Endodermal cell (in vitro differentiated cells): ENCODE results near the gene C11orf21. TPM values are rescaled to one million over a fixed set of nuclear protein-coding genes. Genes with fewer than 3 reads are reported as not detected.
A peak's percentile ranks its signal among the peaks of the same experiment; 100 is the strongest.

Experiments
- DNase-seq: peaks from one replicate; pipeline ENCODE4 v3.0.0-alpha.2; 2017
- H3K27ac ChIP-seq: 2 replicates; pipeline ENCODE4 v1.5.1; 2013; ENCODE audit warnings: mild to moderate bottlenecking, low read depth, low read length, moderate library complexity
- H3K27me3 ChIP-seq: 2 replicates; pipeline ENCODE4 v1.6.1; 2013; ENCODE audit warnings: mild to moderate bottlenecking, low read length, moderate library complexity; ENCODE audit not compliant: insufficient read depth, control insufficient read depth, poor library complexity, severe bottlenecking
- H3K36me3 ChIP-seq: 2 replicates; pipeline ENCODE4 v1.7.0; 2013; ENCODE audit warnings: mild to moderate bottlenecking, low read length, moderate library complexity; ENCODE audit not compliant: control insufficient read depth, insufficient read depth
- H3K4me1 ChIP-seq: one replicate; pipeline ENCODE4 v1.7.0; 2013; ENCODE audit warnings: low read length; ENCODE audit not compliant: control insufficient read depth, insufficient read depth
- H3K4me3 ChIP-seq: 2 replicates; pipeline ENCODE4 v1.5.1; 2013; ENCODE audit warnings: mild to moderate bottlenecking, low read length, moderate library complexity
- H3K9ac ChIP-seq: 2 replicates; pipeline ENCODE4 v1.6.1; 2013; ENCODE audit warnings: mild to moderate bottlenecking, low read length, moderate library complexity; ENCODE audit not compliant: poor library complexity, severe bottlenecking; ENCODE audit errors: extremely low read depth
- H3K9me3 ChIP-seq: 2 replicates; pipeline ENCODE4 v1.6.1; 2013; ENCODE audit warnings: mild to moderate bottlenecking, low read length, moderate library complexity; ENCODE audit not compliant: control insufficient read depth
- H3K27ac Mint-ChIP-seq: 2 replicates; pipeline ENCODE4 v1.8.0; 2020; ENCODE audit warnings: mixed read lengths
- H3K27me3 Mint-ChIP-seq: 2 replicates; pipeline ENCODE4 v1.8.0; 2021; ENCODE audit warnings: mild to moderate bottlenecking, mixed read lengths; ENCODE audit not compliant: insufficient read depth
- H3K36me3 Mint-ChIP-seq: 2 replicates; pipeline ENCODE4 v1.8.0; 2020; ENCODE audit warnings: low read depth, mixed read lengths
- H3K4me1 Mint-ChIP-seq: 2 replicates; pipeline ENCODE4 v1.8.0; 2020; ENCODE audit warnings: mixed read lengths
- H3K4me3 Mint-ChIP-seq: 2 replicates; pipeline ENCODE4 v1.8.0; 2020; ENCODE audit warnings: mild to moderate bottlenecking, moderate library complexity, mixed read lengths
- H3K9me3 Mint-ChIP-seq: 2 replicates; pipeline ENCODE4 v1.8.0; 2020; ENCODE audit warnings: mild to moderate bottlenecking, mixed read lengths
- WGBS, 2 experiments: methylation state at CpG; one replicate each; pipeline versions ENCODE4 v1.1.5 to v1.1.7; 2013; ENCODE audit warnings: missing lambda C conversion rate in 2 of 2, mixed read lengths in 1 of 2; ENCODE audit not compliant: insufficient coverage in 1 of 2, insufficient read length in 1 of 2; 5-methylcytosine and 5-hydroxymethylcytosine counted together
- total RNA-seq, 2 donors: library from RNA; stranded (reverse); fragmentation: NEBNext Ultra II Directional in 1 of 2; extraction: Animal tissue kit (Norgen Biotek cat#: 25700) in 1 of 2; gene quantifications; 2 replicates in 1 of 2; 3 replicates in 1 of 2; pipeline ENCODE4 v1.2.1, GENCODE V29; 2021
- TF ChIP-seq, protein P1 (sequence below): fragments of 200-600 bp; sonication (generic); conservative IDR thresholded peaks from 2 replicates; pipeline ENCODE4 v1.5.0; 2021; ENCODE audit warnings: antibody characterized with exemption, mild to moderate bottlenecking

The C11orf21 gene
- total RNA-seq, 2 donors from 2014 or later = 0.20 TPM; not detected in 1

DNA sequence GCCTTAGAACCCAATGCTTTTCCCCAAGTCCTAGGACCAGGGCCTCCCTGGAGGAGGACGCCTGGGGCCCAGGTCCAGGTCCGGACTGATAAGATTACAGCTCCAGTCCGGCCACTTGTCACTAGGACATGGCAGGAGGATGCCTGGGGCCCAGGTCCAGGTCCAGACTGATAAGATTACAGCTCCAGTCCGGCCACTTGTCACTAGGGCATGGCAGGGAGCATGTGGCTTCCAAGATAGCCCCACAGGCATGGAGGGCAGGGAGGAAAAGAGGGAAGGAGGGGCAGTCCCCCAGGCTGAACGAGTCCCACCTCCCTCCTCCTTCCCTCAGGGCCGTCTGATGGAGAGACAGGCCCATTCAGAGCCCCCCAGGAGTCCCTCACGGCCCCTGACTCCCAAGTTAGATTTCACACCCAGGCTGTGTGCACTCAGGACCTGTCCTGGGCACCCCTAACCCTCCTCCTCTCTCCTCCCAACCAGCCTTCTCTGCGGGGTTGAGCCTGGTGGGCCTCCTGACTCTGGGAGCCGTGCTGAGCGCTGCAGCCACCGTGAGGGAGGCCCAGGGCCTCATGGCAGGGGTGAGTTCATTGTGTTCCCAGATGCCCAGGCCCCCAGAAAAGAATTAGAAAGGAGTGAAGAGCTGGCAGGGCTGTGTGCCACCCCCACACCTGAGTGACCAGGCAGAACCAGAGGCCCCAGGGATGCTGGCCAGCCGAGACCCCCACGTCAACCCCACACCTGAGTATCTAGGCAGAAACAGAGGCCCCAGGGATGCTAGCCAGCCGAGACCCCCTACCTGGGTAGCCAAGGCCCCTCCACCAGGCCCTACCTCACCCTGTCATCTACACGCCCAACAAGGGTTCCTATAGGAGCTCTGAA is 2.1 kb upstream of the C11orf21 start:
- Histone ChIP-seq H3K4me1 (no peaks in the 10 kb centered on the region), H3K36me3 (no peaks in the 10 kb centered on the region), H3K27me3 (no peaks in the 10 kb centered on the region), H3K9ac (no peak overlapping the region), H3K27ac (no peak overlapping the region), H3K4me3 (no peak overlapping the region), H3K9me3 (no peaks in the 10 kb centered on the region)
- Mint-ChIP-seq H3K4me1 (no peaks in the 10 kb centered on the region), H3K27ac (no peak overlapping the region), H3K4me3 (no peak overlapping the region), H3K9me3 (no peaks in the 10 kb centered on the region), H3K36me3 (no peaks in the 10 kb centered on the region), H3K27me3 (no peaks in the 10 kb centered on the region)
- DNase-seq = no peak
- WGBS, 2 experiments = 87% methylated on average over 6 to 15 of the region's 15 CpGs
- TF ChIP-seq, protein P1, sequence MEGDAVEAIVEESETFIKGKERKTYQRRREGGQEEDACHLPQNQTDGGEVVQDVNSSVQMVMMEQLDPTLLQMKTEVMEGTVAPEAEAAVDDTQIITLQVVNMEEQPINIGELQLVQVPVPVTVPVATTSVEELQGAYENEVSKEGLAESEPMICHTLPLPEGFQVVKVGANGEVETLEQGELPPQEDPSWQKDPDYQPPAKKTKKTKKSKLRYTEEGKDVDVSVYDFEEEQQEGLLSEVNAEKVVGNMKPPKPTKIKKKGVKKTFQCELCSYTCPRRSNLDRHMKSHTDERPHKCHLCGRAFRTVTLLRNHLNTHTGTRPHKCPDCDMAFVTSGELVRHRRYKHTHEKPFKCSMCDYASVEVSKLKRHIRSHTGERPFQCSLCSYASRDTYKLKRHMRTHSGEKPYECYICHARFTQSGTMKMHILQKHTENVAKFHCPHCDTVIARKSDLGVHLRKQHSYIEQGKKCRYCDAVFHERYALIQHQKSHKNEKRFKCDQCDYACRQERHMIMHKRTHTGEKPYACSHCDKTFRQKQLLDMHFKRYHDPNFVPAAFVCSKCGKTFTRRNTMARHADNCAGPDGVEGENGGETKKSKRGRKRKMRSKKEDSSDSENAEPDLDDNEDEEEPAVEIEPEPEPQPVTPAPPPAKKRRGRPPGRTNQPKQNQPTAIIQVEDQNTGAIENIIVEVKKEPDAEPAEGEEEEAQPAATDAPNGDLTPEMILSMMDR = no peak

DNA sequence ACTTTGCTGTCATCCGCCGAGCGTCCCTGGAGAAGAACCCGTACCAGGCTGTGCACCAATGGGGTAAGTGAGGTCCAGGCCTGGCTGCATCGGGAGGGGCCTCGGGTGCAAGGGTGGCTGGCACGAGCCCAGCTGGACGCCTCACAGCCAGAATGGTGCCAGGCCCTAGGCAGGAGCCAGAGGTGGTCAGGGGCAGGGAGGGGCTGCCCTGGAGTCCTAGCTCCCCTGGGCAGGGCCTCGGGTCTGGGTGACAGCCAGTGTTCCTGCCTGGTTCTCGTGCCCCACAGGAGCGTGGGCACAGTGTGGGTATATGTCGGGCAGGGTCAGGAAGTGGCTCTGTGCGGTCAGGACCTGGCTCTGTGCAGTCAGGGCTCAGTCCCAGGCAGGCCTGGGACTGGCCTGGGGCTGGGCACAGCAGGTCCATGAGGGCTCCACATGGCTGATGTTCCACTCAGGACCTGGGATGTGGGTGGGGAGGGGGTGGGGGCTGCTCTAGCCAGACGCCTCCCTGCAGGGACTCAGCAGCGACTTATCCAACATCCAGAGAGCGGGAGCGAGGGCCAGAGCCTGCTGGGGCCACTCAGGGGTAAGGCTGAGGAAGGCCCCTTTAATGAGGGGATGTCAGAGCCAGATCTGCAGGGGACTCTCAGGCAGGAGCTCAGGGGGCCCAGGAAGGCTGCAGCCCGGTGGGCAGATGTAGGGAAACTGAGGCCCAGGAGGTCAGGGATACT is 1.3 kb upstream of the C11orf21 start:
- H3K9me3 Mint-ChIP-seq = no peaks in the 10 kb centered on the region

DNA sequence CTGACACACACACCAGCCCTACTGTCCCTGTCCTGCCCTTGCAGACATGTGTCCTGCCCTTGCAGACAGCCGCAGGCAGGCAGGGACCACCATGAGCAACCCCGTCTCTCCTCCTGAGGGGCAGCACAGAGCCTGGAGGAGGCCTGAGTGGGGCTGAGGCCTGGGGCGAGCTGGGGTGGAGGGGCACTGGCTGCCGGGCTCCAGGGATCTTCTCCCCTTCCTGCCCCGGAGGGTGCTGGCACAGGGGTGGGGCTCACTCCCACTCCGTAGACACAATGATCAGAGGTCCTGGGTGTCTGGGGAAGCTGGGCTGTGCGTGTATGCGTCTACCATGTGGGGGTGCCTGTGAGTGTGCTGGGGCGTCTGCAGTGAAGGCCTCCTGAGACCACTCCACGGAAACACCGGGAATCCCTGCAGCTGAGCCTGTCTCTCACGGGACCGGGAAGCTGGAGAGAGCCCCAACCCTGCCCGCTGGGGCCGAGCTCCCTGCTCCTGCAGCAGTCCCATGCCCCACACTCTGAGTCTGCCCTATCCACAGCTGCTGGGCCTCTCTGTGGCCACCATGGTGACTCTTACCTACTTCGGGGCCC is 683 bp upstream of the C11orf21 start:
- H3K27me3 Mint-ChIP-seq = peaks cover 2% of the 10 kb centered on the region
- H3K4me1 Mint-ChIP-seq = no peaks in the 10 kb centered on the region
- Histone ChIP-seq H3K36me3 (no peaks in the 10 kb centered on the region), H3K4me1 (no peaks in the 10 kb centered on the region), H3K9me3 (no peaks in the 10 kb centered on the region), H3K9ac (no peak overlapping the region), H3K4me3 (no peak overlapping the region), H3K27me3 (no peaks in the 10 kb centered on the region), H3K27ac (no peak overlapping the region)
- no peaks in the 10 kb centered on the region for H3K36me3 Mint-ChIP-seq
- no peak overlapping the region for H3K4me3 Mint-ChIP-seq
- TF ChIP-seq, protein P1 = no peak
- H3K27ac Mint-ChIP-seq = no peak overlapping the region
- peak; percentile 53 for DNase-seq
- WGBS, 2 experiments = 90 to 91% methylated on average over 8 to 16 of the region's 16 CpGs
- H3K9me3 Mint-ChIP-seq = no peaks in the 10 kb centered on the region

More for the DNA sequence above, 1.3 kb upstream of the C11orf21 start:
- Mint-ChIP-seq H3K36me3 (no peaks in the 10 kb centered on the region), H3K27ac (no peak overlapping the region), H3K4me3 (no peak overlapping the region), H3K4me1 (no peaks in the 10 kb centered on the region), H3K27me3 (no peaks in the 10 kb centered on the region)
- Histone ChIP-seq H3K9me3 (no peaks in the 10 kb centered on the region), H3K9ac (no peak overlapping the region), H3K27ac (no peak overlapping the region), H3K36me3 (no peaks in the 10 kb centered on the region), H3K4me3 (no peak overlapping the region), H3K27me3 (no peaks in the 10 kb centered on the region), H3K4me1 (no peaks in the 10 kb centered on the region)
- no peak for DNase-seq
- 90 to 91% methylated on average over 7 to 18 of the region's 18 CpGs for WGBS, 2 experiments
- TF ChIP-seq, protein P1 = no peak
